ENCODE data around the gene TMEM184B.

The TMEM184B gene

DNA sequence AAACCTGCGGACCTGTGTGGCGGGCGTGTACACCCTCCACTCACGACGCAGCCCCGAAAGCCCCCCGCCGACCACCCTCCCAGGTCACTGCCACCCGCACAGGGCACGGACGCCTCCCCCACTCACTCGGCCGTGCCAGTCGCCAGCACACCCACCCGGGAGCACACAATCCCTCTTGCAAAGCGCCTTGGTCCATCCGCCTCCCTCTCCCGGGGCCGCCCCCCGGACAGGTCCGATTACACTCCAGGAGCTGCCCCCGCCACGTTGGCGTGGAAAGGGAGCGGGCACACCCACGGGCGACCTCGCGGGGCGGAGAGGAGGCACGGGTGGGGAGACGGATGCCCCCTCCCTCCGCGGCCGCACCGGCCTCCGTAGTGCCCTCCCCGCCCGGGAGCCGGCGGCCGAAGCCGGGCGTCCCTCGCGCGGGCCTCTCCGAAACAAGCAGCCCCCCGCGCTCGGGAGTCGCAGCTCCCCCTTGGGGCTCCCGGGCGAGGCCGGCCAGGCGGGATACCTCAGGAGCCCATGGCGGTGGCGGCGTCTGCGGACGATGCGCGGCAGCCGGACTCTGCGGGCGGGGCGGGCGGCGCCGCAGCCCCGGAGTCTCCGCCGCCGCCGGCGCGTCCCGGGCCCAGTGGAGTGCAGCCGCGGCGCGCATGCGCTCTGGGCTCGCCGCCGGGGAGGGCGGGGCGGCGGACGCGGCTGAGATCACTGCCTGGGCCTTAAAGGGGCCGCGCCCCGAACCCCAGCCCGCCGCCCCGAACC lies at the start of gene TMEM184B:
Gene TMEM184B (minus strand): TSS at position 638 of the 762 bp plus-strand sequence. CDS start 25,049 bp downstream, outside the sequence.
- H3K27ac ChIP-seq, result peak within 1 kb of the TSS; percentile 80
- TF ChIP-seq ZFX (IDR thresholded peaks at IDR 0.05), result 0 out of 2 replicates have a peak, but pooled peaks have one; percentile 62
- TF ChIP-seq, protein P1, sequence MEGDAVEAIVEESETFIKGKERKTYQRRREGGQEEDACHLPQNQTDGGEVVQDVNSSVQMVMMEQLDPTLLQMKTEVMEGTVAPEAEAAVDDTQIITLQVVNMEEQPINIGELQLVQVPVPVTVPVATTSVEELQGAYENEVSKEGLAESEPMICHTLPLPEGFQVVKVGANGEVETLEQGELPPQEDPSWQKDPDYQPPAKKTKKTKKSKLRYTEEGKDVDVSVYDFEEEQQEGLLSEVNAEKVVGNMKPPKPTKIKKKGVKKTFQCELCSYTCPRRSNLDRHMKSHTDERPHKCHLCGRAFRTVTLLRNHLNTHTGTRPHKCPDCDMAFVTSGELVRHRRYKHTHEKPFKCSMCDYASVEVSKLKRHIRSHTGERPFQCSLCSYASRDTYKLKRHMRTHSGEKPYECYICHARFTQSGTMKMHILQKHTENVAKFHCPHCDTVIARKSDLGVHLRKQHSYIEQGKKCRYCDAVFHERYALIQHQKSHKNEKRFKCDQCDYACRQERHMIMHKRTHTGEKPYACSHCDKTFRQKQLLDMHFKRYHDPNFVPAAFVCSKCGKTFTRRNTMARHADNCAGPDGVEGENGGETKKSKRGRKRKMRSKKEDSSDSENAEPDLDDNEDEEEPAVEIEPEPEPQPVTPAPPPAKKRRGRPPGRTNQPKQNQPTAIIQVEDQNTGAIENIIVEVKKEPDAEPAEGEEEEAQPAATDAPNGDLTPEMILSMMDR (conservative IDR thresholded peaks at IDR 0.05), result no peak

DNA sequence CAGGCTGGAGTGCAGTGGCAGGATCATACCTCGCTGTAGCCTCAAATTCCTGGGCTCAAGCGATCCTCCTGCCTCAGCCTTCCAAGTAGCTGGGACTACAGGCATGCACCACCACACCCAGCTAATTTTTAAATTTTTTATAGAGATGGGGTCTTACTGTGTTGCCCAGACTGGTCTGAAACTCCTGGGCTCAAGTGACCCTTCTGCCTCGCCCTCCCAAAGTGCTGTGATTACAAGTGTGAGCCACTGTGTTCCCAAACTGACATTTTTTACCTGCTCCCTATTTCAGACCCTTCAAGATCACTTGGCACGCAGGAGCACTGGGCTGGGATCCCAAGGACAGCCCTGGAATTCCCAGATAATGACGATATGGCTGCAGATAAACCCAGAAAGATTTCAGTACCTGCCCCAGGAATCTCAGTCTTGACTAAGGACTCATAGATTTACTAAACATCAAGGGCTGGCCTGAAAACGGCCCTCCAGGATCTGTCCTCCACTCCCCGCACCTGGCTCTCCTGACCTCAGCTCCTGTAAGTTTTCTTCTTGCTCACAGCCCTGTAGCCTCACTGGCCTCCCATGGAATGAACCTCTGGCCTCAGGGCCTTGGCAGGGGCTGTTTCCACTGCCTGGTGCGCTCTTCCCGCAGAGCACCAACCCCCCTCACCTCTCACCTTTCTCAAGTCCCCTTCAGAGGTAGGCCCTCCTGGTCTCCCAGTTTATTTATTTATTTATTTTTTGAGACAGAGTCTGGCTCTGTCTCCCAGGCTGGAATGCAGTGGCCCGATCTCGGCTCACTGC lies 48.0 kb upstream of the TMEM184B start:
- H3K27ac ChIP-seq, result no peak overlapping the region
- TF ChIP-seq, protein P1 (conservative IDR thresholded peaks at IDR 0.05), result no peak
- TF ChIP-seq ZFX (IDR thresholded peaks at IDR 0.05), result no peak

DNA sequence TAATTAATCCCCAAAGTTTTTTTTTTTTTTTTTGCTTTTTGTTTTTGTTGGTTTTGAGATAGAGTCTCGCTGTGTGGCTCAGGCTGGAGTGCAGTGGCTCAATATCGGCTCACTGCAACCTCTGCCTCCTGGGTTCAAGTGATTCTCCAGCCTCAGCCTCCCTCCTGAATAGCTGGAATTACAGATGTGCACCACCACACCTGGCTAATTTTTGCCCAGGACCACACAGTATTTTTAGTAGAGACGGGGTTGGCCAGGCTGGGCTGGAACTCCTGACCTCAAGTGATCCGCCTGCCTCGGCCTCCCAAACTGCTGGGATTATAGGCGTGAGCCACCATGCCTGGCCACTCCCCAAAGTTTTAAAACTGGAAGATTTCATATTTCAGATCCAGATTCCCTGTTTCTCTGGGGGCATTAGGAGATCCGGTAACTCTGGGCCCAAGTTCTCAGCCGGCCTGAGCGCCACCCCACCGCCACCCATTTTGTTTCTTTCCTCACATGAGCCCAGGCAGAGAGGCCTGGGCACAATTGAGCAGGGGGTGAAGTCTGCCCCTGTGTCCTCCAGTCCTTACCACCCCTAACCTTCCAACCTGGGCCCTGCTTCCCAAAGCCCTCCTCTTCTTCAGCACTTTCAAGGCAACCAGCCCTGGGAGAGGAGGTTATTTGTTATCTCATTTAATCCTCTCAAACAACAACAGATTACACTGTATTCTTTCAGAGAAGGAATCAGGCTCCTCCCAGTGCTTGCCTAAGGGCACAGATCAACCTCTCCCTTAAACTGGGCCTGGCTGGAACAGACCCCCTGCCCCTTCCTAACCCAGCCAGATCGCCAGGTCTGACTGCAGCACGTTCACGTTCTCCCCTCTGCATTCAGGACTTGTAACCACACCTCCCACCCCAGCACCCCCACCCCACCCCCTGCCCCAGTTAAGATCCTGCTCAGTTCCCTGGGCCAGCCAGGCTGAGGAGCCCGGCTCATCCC lies 46.3 kb upstream of the TMEM184B start:
- H3K27ac ChIP-seq, result peak overlapping the region; percentile 95

DNA sequence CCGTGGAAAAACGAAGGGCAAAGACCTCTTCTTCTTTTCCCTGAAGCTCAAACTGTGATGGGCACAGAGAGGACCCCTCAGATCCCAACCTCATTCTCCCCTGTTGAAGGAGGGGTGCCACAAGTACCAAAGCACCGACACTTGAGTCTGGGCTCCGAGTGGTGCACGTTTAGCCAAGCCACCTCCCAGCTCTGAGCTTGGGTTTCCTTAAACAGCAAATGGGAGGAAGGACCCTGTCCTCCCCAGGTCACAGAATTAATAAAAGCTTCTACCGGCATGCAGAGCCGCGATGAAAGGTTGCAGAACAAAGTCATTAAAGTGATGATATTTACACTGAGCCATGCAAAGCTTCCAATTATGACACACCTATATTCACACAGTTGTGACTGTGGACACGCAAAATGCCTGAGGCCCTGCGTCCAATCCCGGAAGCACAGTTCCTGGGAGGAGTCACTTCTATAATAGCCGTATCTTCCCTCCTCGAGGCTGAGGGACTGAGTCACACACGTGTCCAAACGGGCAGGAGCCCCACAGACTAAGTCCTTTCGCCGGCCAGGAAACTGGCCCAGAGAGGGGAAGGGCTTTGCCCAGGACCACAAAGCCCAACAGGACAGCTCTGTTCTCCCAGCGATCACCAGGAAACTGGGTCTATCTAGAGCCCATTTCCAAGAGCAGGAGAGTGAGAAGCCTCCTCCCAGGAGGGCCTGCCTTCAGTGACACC lies 45.3 kb upstream of the TMEM184B start:
- no peak for TF ChIP-seq ZFX (IDR thresholded peaks at IDR 0.05)
- TF ChIP-seq, protein P1 (conservative IDR thresholded peaks at IDR 0.05), result no peak
- H3K27ac ChIP-seq, result peak overlapping the region; percentile 95

More for the DNA sequence above, 46.3 kb upstream of the TMEM184B start:
- no peak for TF ChIP-seq ZFX (IDR thresholded peaks at IDR 0.05)
- TF ChIP-seq, protein P1 (conservative IDR thresholded peaks at IDR 0.05), result no peak

DNA sequence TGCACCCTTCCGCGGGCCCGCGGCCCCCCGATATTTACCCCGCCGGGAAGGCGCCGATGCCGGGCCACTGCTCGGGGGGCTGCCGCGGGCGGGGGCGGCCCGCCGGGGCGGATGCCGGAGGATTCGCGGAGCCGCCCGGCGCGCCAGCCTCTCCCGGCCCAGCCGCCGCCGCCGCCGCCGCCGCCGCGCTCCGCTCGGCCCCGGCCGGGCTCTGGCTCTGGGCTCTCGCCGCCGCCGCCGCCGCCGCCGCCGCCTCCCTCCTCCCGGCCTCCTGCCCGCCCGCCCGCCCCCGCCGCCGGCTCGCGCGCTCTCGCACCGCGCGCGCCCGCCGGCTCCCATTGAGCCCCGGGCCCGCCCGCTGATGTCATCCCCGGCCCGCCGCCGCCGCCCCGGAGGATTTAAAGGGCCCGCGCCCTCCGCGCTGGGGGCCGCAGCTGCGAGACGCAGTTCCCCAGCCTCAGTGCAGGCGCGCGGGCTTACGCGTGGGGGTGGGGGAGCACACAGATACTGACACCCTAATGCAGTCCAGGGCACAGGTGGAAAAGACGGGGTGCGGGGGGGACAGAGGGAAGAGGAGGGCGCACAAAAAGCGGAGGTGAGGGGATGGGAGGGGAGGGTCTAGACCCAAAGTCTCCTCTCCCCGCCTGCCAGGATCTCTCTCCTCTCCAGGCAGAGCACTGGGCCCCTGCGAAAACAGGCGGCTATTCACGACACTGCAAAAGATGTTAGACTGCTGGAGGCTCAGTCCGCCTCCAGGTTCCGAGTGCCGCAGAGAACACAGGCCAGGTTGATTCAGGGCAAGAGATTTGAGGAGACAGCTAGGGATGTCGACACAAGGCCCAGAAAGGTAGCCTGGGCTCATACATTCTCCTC lies 44.5 kb upstream of the TMEM184B start, which contains the start of gene CSNK1E:
Gene CSNK1E (minus strand): TSS at position 312 of the 873 bp plus-strand sequence. CDS start 3,276 bp downstream, outside the sequence.
- peak; percentile 55; the same call in 1 of the 2 replicates for TF ChIP-seq ZFX (IDR thresholded peaks at IDR 0.05)
- TF ChIP-seq, protein P1 (conservative IDR thresholded peaks at IDR 0.05), result no peak
- peak within 1 kb of the TSS; percentile 95 for H3K27ac ChIP-seq
